ENCODE data around the gene ASPSCR1. TPM values are rescaled to one million over a fixed set of nuclear protein-coding genes. Genes with fewer than 3 reads are reported as not detected.

Gene ASPSCR1
- total RNA-seq, 1 experiment from 2014 or later: 60.4 TPM

DNA sequence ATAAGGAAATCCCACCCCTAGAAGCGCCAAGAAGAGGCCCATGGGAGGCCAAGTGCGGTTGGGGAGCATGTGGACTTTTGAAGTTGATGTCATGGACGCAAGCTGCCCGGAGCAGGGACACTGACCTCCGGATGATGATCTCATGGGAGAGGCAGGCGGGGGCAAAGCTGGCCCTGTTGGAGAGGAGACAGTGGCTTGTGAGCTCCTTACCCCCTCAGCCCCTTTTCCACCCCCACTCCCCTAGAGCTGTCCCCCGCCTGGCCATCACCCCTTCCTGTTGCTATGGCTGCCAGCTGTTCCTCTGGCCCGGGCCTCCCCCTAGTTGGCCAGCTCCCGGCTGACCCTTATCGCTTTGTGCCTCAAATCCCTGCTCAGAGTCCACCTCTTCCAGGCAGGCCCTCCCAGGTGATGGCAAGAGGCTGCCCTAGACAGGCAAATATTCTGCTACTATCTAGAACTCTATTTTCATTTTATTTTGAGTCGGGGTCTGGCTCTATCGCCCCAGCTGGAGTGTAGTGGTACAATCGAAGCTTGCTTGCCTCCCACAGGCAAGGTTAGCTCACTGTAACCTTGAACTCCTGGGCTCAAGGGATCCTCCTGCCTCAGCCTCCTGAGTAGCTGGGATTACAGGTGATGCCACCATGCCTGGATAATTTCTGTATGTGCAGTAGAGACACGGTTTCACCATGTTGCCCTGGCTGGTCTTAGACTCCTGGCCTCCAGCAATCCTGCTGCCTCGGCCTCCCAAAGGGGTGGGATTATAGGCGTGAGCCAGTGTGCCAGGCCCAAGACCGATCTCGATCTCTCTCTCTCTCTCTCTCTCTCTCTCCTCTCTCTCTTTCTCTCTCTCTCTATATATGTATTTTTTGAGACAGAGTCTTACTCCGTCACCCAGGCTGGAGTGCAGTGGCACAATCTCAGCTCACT, 23.0 kb upstream of the ASPSCR1 start:
- Mint-ChIP-seq H3K27ac (no peak overlapping the region), H3K9me3 (no peaks in the 10 kb centered on the region), H3K36me3 (no peaks in the 10 kb centered on the region), H3K4me3 (no peak overlapping the region), H3K27me3 (ENCODE audit: low read depth) (peaks cover 29% of the 10 kb centered on the region), H3K4me1 (no peaks in the 10 kb centered on the region)
- no peak for ATAC-seq
- no peak for DNase-seq (ENCODE audit: low spot score)
- TF ChIP-seq, protein P1, sequence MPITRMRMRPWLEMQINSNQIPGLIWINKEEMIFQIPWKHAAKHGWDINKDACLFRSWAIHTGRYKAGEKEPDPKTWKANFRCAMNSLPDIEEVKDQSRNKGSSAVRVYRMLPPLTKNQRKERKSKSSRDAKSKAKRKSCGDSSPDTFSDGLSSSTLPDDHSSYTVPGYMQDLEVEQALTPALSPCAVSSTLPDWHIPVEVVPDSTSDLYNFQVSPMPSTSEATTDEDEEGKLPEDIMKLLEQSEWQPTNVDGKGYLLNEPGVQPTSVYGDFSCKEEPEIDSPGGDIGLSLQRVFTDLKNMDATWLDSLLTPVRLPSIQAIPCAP (CRISPR knock-in tag; IDR thresholded peaks at IDR 0.05): no peak
- no peak for TF ChIP-seq GTF2I (CRISPR knock-in tag; conservative IDR thresholded peaks at IDR 0.05)
- TF ChIP-seq JUN (CRISPR knock-in tag; IDR thresholded peaks at IDR 0.05): no peak
- TF ChIP-seq TEAD4 (CRISPR knock-in tag; IDR thresholded peaks at IDR 0.05): no peak
- no peak for TF ChIP-seq GABPB1 (CRISPR knock-in tag; IDR thresholded peaks at IDR 0.05)
- no peak for TF ChIP-seq NFYB (CRISPR knock-in tag; conservative IDR thresholded peaks at IDR 0.05; ENCODE audit: low read depth)
- no peak for TF ChIP-seq CREM (CRISPR knock-in tag; IDR thresholded peaks at IDR 0.05)
- TF ChIP-seq FOXK1 (CRISPR knock-in tag; IDR thresholded peaks at IDR 0.05): no peak
- TF ChIP-seq, protein P2, sequence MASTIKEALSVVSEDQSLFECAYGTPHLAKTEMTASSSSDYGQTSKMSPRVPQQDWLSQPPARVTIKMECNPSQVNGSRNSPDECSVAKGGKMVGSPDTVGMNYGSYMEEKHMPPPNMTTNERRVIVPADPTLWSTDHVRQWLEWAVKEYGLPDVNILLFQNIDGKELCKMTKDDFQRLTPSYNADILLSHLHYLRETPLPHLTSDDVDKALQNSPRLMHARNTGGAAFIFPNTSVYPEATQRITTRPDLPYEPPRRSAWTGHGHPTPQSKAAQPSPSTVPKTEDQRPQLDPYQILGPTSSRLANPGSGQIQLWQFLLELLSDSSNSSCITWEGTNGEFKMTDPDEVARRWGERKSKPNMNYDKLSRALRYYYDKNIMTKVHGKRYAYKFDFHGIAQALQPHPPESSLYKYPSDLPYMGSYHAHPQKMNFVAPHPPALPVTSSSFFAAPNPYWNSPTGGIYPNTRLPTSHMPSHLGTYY (CRISPR knock-in tag; IDR thresholded peaks at IDR 0.05): no peak
- ChIA-PET CTCF (interaction anchor here (0.9 to 2.4 kb wide), 5 partner anchors 10 to 85 kb away, joined by 3 to 9 read pairs (median 4); partner anchors contain the start of gene DCXR), POLR2A (no interaction called here)

DNA sequence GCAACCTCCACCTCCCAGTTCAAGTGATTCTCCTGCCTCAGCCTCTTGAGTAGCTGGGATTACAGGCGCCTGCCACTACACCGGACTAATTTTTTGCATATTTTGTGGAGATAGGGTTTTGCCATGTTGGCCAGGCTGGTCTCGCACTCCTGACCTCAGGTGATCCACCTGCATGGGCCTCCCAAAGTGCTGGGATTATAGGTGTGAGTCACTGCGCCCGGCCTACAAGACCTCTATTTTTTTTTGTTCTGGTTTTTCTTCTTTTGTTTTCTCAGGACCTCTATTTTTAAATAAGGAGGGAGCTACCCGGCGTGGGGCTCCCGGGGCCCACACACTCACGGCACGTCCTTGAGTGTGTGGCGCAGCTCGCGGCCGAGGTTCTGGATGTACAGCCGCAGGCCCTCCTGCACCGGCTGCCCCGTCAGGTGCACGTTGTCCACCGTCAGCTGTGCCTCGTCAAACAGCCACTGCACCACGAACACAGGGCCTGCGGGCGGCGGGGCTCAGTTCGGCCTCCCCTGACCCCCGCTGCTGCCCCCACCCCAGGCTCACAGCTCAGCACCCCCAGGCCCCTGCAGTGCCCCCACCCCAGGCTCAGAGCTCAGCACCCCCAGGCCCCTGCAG, 22.3 kb upstream of the ASPSCR1 start:
- DNase-seq (ENCODE audit: low spot score) (no peak), ATAC-seq (no peak)
- POLR2A ChIA-PET: no interaction called here
- Mint-ChIP-seq H3K27ac (no peak overlapping the region), H3K36me3 (no peaks in the 10 kb centered on the region), H3K9me3 (no peaks in the 10 kb centered on the region), H3K4me3 (no peak overlapping the region), H3K4me1 (no peaks in the 10 kb centered on the region), H3K27me3 (ENCODE audit: low read depth) (peaks cover 33% of the 10 kb centered on the region)
- no peak for TF ChIP-seq CREM (CRISPR knock-in tag; IDR thresholded peaks at IDR 0.05)
- TF ChIP-seq NR3C1 (CRISPR knock-in tag; conservative IDR thresholded peaks at IDR 0.05; ENCODE audit: low read depth): no peak
- TF ChIP-seq ZNF121 (CRISPR knock-in tag; IDR thresholded peaks at IDR 0.05): no peak
- TF ChIP-seq JUN (CRISPR knock-in tag; IDR thresholded peaks at IDR 0.05): no peak
- TF ChIP-seq PRRX2 (CRISPR knock-in tag; IDR thresholded peaks at IDR 0.05): no peak
- no peak for TF ChIP-seq CTCF (IDR thresholded peaks at IDR 0.05)
- TF ChIP-seq HMGXB4 (CRISPR knock-in tag; IDR thresholded peaks at IDR 0.05): no peak
- CTCF ChIA-PET: interaction anchor here (1.0 to 1.9 kb wide), 4 partner anchors 40 to 86 kb away, joined by 3 to 9 read pairs (median 4); partner anchors contain the start of gene DCXR
